Chondrocyte (in vitro differentiated cells): ENCODE data around the gene NRP1. TPM values are rescaled to one million over a fixed set of nuclear protein-coding genes. Genes with fewer than 3 reads are reported as not detected.

Source experiments
- DNase-seq: peaks from one replicate; pipeline ENCODE4 v3.0.0; 2021; ENCODE audit warnings: mixed read lengths, low spot score
- H3K27ac Mint-ChIP-seq: one replicate; pipeline ENCODE4 v1.8.0; 2021; ENCODE audit warnings: mild to moderate bottlenecking, moderate library complexity, mixed read lengths; ENCODE audit not compliant: unreplicated experiment
- H3K27me3 Mint-ChIP-seq: 2 replicates; pipeline ENCODE4 v1.8.0; 2021; ENCODE audit warnings: low read depth, mixed read lengths
- H3K36me3 Mint-ChIP-seq: 2 replicates; pipeline ENCODE4 v1.8.0; 2021; ENCODE audit warnings: low read depth, mixed read lengths
- H3K4me1 Mint-ChIP-seq: 2 replicates; pipeline ENCODE4 v1.8.0; 2021; ENCODE audit warnings: low read depth, mild to moderate bottlenecking, mixed read lengths
- H3K4me3 Mint-ChIP-seq: one replicate; pipeline ENCODE4 v1.8.0; 2021; ENCODE audit warnings: mild to moderate bottlenecking, moderate library complexity, mixed read lengths; ENCODE audit not compliant: unreplicated experiment
- H3K9me3 Mint-ChIP-seq: 2 replicates; pipeline ENCODE4 v1.8.0; 2021; ENCODE audit warnings: low read depth, mixed read lengths
- total RNA-seq: library from RNA; stranded (reverse); gene quantifications from 3 replicates; pipeline ENCODE4 v1.2.1, GENCODE V29; 2021
- TF ChIP-seq, protein P1 (sequence below): fragments of 200-600 bp; sonication (generic); IDR thresholded peaks from 2 replicates; pipeline ENCODE4 v1.5.0; 2021; ENCODE audit warnings: antibody characterized with exemption, mild to moderate bottlenecking, moderate library complexity

The NRP1 gene
- total RNA-seq, 1 donor from 2014 or later, result 122 TPM

DNA sequence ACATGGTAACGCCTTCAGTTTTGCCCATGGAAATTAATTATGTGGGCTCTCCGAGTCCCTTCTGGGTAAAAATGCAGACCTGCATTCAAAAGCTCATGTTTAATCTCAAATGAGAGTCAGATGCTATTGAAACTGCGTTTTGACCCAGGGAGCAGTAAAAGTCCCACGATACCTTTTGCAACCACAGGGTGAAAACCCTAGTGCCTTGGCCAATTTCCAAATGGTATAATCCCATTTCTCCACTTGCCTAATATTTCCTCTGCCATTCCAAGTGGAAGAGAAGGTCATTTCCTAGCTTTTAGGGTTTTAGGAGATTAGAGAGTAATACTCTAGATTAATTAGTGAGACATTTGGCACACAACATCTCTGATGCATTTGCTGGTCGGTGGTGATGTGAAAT is 132.5 kb downstream of the NRP1 start:
- H3K27ac Mint-ChIP-seq, result no peak overlapping the region
- peaks cover 30% of the 10 kb centered on the region for H3K4me1 Mint-ChIP-seq
- no peak overlapping the region for H3K4me3 Mint-ChIP-seq
- no peaks in the 10 kb centered on the region for H3K9me3 Mint-ChIP-seq
- TF ChIP-seq, protein P1, sequence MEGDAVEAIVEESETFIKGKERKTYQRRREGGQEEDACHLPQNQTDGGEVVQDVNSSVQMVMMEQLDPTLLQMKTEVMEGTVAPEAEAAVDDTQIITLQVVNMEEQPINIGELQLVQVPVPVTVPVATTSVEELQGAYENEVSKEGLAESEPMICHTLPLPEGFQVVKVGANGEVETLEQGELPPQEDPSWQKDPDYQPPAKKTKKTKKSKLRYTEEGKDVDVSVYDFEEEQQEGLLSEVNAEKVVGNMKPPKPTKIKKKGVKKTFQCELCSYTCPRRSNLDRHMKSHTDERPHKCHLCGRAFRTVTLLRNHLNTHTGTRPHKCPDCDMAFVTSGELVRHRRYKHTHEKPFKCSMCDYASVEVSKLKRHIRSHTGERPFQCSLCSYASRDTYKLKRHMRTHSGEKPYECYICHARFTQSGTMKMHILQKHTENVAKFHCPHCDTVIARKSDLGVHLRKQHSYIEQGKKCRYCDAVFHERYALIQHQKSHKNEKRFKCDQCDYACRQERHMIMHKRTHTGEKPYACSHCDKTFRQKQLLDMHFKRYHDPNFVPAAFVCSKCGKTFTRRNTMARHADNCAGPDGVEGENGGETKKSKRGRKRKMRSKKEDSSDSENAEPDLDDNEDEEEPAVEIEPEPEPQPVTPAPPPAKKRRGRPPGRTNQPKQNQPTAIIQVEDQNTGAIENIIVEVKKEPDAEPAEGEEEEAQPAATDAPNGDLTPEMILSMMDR, result no peak
- peaks cover 37% of the 10 kb centered on the region for H3K36me3 Mint-ChIP-seq
- no peaks in the 10 kb centered on the region for H3K27me3 Mint-ChIP-seq
- no peak for DNase-seq

DNA sequence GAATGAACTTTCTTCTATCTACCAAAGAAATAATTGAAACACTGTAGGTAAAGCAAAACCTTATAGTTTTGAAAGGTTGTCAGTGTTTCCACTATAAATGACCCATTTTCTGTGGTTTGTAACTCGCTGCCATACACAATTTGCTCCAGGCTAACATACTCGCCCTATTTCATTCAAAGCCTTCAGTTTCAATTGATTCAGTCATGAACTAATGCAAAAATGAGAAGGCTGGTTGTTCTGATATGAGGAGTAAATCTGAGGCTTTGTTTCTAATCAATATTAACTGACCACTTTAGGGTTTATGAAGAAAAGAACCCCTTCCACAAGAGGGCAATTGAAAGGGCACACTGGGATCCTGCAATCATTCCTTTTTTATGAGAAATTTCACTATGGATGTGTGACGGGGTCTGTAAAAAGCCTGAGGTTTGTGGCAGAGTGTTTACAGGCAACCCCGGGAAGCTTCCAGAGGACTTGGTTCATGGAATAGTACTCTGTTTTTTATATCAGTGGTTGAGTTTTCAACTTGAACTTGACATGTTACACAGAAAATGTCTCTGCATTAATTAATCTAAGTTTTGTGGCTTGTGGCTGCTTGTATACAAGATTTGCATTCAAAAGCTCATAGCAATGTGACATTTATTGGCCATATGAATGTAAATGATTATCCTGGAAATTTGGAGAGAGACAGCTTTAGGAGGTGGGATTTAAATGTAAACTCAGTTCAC is 133.2 kb downstream of the NRP1 start:
- Mint-ChIP-seq H3K4me3 (no peak overlapping the region), H3K36me3 (peaks cover 30% of the 10 kb centered on the region)

DNA sequence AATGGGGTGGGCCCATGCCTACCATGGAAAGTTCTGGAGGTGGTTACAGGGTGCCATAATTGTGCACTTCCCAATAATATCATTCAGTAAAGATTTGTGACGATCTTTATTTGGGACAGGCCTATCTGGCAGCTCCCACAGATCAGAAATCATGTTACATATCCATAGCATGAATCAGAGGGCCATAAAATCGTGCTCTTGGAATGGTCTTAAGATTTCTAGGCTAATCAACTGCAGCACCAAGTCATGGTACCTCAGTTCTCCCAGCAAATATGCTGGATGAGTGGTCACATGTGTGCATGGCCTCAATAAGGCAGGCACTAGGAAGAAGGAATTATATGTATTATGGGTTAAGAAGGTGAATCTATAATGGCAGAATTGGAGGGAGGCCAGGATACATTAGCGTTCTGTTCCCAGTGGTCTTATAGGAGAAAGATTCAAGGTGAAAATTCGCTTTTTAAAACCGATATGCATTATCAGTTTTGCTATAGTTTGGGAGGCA is 134.7 kb downstream of the NRP1 start:
- peaks cover 45% of the 10 kb centered on the region for H3K4me1 Mint-ChIP-seq
- no peak overlapping the region for H3K27ac Mint-ChIP-seq
- H3K36me3 Mint-ChIP-seq, result peaks cover 25% of the 10 kb centered on the region
- TF ChIP-seq, protein P1, result no peak
- H3K27me3 Mint-ChIP-seq, result no peaks in the 10 kb centered on the region
- no peak for DNase-seq
- H3K9me3 Mint-ChIP-seq, result no peaks in the 10 kb centered on the region
- no peak overlapping the region for H3K4me3 Mint-ChIP-seq

More for the DNA sequence above, 133.2 kb downstream of the NRP1 start:
- TF ChIP-seq, protein P1, result no peak
- Mint-ChIP-seq H3K9me3 (no peaks in the 10 kb centered on the region), H3K4me1 (peaks cover 38% of the 10 kb centered on the region), H3K27me3 (no peaks in the 10 kb centered on the region), H3K27ac (no peak overlapping the region)
- DNase-seq, result no peak

DNA sequence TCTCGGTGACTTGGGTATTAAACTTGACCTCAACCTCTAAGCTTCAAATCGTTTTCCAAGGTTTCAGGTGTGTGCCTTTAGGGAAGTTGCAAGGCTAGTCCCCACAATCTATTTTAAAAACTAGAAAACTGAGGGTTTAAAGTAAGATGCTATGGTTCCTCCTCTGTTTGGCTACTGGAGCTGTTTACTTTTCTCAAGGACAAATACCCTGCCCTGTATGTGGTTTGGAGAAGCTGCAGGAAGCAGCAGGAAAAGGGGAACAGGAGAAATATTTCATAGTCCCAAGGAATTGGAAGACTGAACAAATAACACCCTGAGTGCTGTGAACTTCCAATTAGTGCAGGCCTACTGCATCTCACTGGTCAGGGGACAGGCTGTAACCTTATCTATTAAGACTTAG is 135.9 kb downstream of the NRP1 start:
- Mint-ChIP-seq H3K9me3 (no peaks in the 10 kb centered on the region), H3K36me3 (peaks cover 23% of the 10 kb centered on the region), H3K27me3 (no peaks in the 10 kb centered on the region), H3K27ac (no peak overlapping the region), H3K4me1 (peaks cover 49% of the 10 kb centered on the region), H3K4me3 (no peak overlapping the region)
- TF ChIP-seq, protein P1, result no peak
- DNase-seq, result no peak

DNA sequence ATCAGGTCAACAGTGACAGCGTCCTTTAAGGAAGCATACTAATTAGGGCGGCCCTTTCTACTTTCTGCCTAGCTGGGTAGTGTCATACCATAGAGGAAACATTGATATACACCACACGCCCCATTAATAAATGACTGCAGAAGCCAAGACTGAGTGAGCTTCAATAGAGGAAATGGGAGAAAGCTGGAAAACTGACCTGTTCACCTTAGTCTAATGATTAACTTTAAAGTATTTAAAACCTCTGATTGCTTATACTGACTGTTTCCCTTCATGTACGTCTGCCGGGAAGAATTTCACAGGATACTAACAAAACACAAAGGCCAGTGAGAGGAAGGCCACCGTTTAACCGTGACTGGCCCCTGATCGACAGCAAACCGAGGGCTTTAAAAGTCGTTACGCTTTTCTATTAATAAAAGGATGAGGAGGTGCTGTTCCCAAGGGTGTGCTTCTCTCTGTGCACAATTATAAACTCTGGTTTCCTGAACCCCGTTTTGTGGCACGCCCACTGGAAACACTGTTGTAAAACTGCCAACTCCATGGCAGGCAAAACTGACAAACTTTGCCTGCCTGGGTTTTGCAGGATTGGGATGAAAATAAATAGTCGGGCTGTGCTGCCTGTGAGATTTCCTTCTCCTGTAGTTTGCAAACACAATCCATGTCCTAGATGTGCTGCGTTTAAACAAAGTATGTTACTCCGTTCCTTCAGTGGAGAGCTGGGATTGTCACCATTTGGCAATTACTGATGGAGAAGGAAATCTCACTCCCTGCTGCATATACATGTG is 137.6 kb downstream of the NRP1 start:
- TF ChIP-seq, protein P1, result no peak
- Mint-ChIP-seq H3K27me3 (no peaks in the 10 kb centered on the region), H3K4me3 (no peak overlapping the region), H3K36me3 (peaks cover 20% of the 10 kb centered on the region), H3K9me3 (no peaks in the 10 kb centered on the region), H3K4me1 (peaks cover 56% of the 10 kb centered on the region), H3K27ac (peak overlapping the region; percentile 28)
- DNase-seq, result no peak
